ENCODE results near the gene LTB4R2.

LTB4R2 gene

GRCh38 chr14:24277606-24278321 lies 32.2 kb upstream of the LTB4R2 start:
- DNase-seq, result no peak

DNA sequence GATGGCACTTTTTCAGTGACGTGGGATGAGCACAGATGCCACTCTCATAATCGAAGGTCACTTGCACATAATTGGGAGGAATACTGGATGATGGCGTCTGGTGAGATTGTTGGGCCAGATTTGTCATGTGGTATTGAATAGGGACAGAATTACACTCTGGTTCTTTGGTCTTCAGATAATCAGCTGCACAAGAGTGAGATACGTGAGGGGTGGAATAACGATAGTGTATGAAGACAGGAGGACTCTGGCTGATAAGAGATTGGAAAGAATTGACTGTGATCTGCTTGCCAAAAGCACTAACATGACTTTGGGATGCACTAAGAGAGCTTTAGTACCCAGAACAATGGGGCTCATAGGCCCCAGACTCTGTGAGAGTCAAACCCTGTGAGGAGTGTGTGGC lies 31.5 kb upstream of the LTB4R2 start:
- DNase-seq, result no peak

- no peak for DNase-seq
These were observed 30.4 kb upstream of the LTB4R2 start for GRCh38 chr14:24279301-24280186.

- DNase-seq, result no peak
These were observed 29.0 kb upstream of the LTB4R2 start for GRCh38 chr14:24280797-24281460.

GRCh38 chr14:24281636-24282035 lies 28.3 kb upstream of the LTB4R2 start:
- no peak for DNase-seq

DNA sequence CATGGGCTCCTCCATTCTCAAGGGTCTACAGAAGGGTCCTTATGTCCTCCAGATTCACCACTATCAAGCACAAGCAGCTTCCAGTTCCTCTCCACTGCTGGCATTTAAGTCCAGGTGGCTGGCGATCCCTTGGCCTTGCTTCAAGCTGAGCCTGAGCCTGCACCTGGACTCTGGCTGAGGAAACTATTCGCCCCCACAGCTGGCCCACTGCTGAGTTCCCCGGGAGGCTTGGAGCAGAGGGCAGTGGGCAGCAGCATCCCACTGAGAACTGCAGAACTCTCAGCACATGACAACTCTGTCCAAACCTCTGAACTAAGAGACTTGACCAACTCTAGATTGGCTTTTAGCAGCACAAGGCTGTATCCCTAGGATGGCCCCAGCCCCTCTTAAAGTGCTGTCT lies 27.2 kb upstream of the LTB4R2 start:
- no peak for DNase-seq

DNA sequence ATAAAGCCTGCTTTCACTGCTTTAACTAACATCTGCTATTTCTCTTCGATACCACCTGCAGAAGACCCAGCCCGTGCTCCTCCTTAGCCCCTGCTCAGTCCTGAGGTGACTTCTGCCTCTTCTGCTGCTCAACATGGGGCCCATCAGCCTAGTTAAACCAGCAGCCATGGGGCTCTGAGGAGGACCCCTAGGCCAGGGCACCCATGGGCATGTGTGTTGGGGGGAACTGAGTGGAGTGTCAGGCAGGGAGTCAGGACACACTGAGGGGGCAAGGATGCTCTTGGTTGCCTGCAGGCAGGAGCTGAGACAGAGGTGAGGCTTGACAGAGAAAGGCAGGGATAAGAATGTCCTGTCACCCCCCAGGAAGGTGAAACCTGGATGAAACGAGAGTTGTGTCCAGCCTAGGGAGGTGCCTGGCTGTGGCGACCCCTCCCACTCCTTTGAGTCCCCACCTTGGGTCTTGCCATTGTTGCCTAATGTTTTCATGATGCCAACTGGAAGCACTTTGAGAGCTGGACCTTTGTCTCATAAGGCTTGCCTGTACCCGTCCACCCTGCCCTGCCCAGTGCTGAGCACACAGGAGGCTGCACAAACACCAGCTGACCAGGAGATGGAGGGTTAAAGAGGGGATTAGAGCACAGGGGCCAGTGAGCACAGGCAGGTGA lies 26.0 kb upstream of the LTB4R2 start:
- DNase-seq, result no peak

DNA sequence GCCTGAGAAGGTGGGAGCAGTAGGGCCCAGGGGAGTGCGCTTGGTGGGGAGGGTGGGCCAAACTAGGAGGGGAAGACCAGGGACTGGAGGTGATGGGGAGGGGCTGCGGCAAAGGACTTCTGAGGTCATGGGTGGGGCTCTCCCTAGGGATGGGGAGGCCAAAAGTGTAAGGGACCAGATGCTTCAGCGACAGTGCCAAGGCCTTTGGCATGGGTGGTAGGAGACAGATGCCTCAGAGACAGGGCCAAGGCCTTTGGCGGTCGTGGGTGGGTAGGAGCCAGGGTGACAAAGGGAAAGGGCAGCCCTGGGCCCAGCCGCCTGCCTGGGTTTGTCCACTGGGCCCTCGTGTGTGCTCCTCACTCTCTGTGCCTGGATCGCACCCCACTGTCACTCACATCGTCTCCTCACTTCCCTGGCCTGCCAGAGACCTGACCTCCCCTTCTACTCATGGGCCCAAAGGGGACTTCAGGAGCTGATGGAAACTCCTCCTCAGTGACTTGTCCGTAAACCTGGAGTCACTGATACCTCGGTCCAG lies 25.4 kb upstream of the LTB4R2 start:
- no peak for DNase-seq

DNA sequence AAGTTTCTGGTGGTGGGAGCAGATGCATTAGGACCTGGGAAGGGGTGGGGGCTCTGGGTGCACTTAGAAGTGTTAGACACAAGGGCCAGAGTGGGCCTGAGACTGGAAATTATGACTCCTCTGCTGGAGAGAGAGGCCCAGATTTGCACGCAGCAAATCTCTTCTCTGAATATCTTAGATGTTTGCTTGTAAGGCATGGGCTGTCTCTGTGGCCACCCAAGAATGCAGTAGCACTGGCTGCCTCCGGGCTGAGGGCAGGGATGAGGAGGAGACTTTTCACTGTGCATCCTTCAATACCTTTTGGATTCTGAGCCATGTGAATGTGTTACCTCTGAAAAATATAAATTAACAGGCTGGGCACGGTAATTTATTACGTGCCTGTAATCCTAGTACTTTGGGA lies 24.6 kb upstream of the LTB4R2 start:
- DNase-seq, result no peak

- no peak for DNase-seq
These were observed 22.9 kb upstream of the LTB4R2 start for GRCh38 chr14:24286996-24287395.

DNA sequence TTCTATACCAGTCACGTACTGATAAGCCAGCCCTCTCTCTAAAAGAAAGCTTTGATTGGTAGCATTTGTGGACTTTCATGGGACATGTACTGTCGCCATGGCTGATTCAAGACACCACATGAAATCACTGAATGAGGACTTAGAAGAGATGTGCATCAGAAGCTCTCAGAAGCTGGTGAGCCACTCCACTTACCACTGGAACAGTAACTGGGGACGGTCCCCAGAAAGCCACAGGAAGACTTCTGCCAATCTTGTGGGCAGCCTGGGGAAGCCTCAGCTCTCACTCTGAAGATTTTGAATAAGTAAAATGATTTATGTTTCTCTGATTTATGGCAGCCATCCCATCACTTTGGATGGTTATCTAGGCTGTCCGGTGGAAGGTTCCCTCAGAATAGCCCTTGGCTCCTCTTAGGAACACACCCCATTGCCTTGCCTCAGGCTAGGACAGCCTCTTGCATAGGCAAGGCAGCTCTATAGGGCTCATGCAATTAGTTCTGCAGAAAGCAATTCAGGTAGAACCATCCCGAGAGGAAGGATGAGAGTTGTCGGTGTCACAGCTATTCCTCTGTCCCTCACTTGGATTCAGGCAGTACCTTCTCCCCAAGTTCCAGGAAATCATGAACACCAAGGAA lies 20.2 kb upstream of the LTB4R2 start:
- DNase-seq, result peak; percentile 62

DNA sequence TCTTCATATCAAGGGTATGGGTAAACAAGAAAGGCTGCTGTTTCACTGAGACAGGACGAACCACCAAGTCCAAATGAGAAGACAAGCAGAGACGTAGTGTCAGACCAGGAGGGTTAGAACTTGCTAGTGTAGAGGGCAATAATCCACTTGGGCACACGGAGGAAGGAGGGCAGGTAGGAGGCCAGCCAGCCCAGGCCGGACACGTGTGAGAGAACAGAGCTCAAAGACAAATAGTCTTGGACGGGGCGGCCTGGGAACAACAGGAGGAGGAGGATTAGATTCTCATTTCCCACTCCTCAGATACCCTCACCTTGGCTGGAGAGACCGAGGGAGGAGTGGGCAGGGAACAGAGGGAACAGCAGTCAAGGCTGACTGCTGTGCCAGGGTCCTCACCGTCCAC lies 19.2 kb upstream of the LTB4R2 start:
- no peak for DNase-seq

GRCh38 chr14:24291446-24292117 lies 18.4 kb upstream of the LTB4R2 start:
- DNase-seq, result no peak

- no peak for DNase-seq
These were observed 17.7 kb upstream of the LTB4R2 start for GRCh38 chr14:24292118-24292807.

DNA sequence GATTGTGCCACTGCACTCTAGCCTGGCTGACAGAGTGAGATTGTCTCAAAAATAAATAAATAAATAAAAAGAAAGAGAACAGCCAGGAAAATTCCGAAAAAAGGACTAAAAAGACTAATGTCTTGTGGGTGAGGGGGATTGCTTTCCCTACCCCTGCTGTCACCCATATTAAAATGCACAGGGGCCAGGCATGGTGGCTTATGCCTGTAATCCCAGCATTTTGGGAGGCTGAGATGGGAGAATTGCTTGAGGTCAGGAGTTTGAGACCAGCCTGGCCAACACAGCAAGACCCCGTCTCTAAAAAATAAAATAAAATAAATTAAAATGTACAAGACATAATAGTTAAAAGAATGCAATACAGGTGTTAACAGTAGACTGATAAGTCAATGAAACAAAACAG lies 16.4 kb upstream of the LTB4R2 start:
- no peak for DNase-seq

DNA sequence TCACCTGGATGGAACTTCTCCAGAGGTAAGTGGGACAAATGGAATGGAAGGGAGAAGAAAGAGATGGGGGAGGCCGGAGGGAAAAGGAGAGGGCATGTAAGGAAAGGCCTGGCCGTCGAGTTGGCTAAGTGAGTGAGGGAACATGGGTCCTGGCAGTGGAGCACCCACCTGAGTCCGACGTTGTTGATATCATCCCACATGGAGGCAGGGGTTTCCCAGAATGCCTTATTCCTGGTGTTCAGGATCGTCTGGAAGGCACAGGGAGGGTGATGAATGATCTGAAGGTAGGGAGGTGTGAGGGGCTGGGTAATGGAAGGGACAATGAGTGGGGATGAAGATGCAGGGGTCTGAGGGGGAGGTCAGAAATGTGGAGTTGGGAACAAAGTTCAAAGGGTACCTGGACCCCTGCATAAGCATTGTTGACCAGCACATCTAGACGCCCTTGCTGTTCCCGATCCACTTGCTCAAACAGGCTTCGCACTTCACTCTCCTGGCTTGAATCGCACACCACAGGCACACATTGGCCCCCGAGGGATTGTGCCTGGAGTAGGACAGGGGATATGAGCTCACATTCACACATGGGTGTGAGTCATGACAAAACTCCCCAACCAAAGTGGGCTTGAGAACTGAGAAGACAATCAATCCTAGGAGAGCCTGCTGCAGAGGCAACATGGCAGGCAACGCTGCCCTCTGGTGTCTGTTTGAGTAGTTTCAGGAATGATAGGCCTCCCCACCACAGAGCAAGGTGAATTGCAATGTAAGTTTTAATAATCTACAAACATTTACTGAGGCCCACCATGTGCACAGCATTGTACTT lies 13.4 kb upstream of the LTB4R2 start:
- DNase-seq, result peak; percentile 60

GRCh38 chr14:24297190-24297964 lies 12.6 kb upstream of the LTB4R2 start:
- no peak for DNase-seq

DNA sequence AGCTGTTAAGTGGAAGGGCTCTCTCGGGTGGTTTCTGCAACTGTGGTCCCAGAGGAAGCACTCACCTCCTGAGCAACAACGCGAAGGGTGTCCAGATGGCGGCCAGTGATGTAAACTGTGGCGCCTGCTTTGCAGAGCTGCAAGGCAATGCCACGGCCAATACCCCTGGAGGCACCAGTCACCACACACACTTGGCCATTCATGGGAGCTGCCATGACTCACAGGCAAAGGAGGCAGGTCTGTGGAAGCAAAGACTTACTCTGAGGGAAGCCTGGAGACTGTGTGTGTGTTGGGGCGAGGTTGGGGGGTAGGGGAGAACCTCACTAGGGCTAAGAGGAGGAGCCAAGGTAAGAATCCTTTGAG lies 11.1 kb upstream of the LTB4R2 start:
- no peak for DNase-seq
